Measurements from ENCODE around the gene CD37.

CD37 gene

DNA sequence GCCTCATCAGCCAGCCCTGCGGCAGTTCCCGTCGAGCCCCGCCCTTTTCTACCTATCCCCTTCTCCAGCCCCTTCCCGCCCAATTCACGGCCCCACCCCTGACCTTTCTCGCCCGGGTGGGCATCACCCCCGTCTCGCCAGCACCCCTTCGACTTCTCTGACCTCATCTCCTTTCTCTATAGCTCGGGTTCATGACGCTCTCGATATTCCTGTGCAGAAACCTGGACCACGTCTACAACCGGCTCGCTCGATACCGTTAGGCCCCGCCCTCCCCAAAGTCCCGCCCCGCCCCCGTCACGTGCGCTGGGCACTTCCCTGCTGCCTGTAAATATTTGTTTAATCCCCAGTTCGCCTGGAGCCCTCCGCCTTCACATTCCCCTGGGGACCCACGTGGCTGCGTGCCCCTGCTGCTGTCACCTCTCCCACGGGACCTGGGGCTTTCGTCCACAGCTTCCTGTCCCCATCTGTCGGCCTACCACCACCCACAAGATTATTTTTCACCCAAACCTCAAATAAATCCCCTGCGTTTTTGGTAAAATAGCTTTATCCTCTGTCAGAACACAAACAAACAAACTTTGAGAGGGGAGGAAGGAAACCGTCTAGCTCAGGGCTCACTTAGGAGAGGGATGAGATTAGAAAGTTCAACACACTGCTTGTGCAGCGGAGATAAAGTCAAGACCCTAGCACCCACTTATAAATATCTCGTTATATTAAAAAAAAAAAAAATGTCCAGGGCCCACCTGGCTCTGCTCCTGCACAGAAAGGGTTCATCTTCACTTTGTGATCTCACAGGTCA lies 5.1 kb downstream of the CD37 start:
- peaks cover 44% of the 10 kb centered on the region for H3F3A ChIP-seq (ENCODE audit: insufficient read depth)
- H3K27me3 ChIP-seq (ENCODE audit: low read length), result no peaks in the 10 kb centered on the region
- peak overlapping the region; percentile 41; the same call in 1 of the 2 replicates for H3K9ac ChIP-seq (ENCODE audit: low read length)
- H3K4me3 ChIP-seq (ENCODE audit: insufficient read depth, low read length, poor library complexity, severe bottlenecking), result peak overlapping the region; percentile 17
- TF ChIP-seq, protein P1, sequence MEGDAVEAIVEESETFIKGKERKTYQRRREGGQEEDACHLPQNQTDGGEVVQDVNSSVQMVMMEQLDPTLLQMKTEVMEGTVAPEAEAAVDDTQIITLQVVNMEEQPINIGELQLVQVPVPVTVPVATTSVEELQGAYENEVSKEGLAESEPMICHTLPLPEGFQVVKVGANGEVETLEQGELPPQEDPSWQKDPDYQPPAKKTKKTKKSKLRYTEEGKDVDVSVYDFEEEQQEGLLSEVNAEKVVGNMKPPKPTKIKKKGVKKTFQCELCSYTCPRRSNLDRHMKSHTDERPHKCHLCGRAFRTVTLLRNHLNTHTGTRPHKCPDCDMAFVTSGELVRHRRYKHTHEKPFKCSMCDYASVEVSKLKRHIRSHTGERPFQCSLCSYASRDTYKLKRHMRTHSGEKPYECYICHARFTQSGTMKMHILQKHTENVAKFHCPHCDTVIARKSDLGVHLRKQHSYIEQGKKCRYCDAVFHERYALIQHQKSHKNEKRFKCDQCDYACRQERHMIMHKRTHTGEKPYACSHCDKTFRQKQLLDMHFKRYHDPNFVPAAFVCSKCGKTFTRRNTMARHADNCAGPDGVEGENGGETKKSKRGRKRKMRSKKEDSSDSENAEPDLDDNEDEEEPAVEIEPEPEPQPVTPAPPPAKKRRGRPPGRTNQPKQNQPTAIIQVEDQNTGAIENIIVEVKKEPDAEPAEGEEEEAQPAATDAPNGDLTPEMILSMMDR (IDR thresholded peaks at IDR 0.05; ENCODE audit: insufficient read depth, low read length, poor library complexity, severe bottlenecking), result no peak
- no peak for TF ChIP-seq EZH2phosphoT487 (conservative IDR thresholded peaks at IDR 0.05; ENCODE audit: low read length)
- H3K9me3 ChIP-seq (ENCODE audit: insufficient read depth, low read length), result no peaks in the 10 kb centered on the region
- no peaks in the 10 kb centered on the region for H4K20me1 ChIP-seq (ENCODE audit: low read depth, low read length)
- no peaks in the 10 kb centered on the region for H3K9me2 ChIP-seq (replicated peaks; ENCODE audit: insufficient read depth, low read length)
- H2AFZ ChIP-seq (ENCODE audit: low read depth, low read length, severe bottlenecking), result no peak overlapping the region
- H3K27ac ChIP-seq (ENCODE audit: low read depth, low read length), result peak overlapping the region; percentile 89
- peaks cover 15% of the 10 kb centered on the region for H3K36me3 ChIP-seq (ENCODE audit: low read length)
- H3K4me2 ChIP-seq (ENCODE audit: low read depth, low read length, poor library complexity, severe bottlenecking), result peak overlapping the region; percentile 88
- H3K79me2 ChIP-seq (ENCODE audit: insufficient read depth, low read length), result peaks cover 26% of the 10 kb centered on the region

DNA sequence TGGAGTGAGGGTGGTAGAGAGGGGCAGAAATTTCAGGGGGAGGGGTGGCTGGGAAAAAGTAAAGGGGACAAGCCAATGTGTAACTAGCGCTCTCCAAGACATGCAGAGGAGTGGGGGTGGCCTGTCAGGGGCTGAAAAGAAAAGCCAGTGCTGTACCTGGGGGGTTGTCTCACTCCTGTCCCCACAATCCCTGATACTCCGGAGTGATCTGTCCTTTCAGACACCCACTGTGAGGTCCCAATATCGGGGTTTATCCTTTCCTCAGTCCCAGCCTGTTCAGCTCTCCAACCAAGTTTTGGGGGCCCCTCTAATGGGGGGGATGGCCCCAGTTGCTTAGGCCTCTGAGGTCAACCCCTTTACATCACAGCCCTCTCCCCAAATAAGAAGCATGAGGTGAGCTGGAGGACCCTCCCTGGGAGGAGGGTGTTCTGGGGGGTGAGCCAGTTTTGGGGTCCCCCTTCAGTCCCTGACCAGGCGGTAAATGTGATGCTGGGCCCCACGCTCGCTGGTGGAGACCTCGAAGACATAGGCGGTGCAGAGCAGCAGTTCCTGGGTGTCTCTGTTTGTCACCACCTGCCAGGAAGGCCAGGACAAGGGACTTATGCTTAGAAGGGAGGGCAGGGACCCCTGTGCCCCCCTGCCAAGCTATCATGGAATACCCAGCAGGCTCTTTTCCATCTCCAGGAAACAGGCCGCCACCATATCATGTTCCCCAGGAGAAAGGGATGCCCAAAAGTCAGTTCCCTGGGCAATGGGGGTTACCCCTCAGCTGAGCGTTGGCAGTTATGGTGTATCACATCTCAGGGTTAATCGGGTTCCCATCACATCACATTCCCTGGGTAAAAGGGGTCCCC lies 5.9 kb downstream of the CD37 start:
- H3K9ac ChIP-seq (ENCODE audit: low read length), result no peak overlapping the region
- peak overlapping the region; percentile 88 for H3K4me2 ChIP-seq (ENCODE audit: low read depth, low read length, poor library complexity, severe bottlenecking)

DNA sequence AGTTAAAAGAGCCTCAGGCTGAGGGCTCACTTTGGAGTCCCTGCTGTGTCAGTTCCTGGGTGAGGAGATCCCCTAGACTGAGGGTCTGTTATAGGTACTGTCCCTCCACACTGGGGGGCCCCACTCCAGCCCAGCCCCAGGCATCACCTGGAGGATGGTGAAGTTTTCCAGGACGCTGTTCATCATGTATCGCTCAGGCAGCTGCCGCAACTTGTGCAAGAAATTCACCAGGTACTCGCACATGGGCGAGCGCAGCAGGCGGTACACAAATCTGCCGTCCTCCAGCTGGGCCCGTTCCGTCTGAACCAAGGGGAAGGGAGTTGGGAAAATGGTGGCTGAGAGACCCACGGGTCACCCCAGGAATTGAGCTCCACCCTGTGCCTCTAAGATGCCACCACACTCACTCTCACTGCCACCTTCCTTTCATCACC lies 7.1 kb downstream of the CD37 start:
- H3K4me2 ChIP-seq (ENCODE audit: low read depth, low read length, poor library complexity, severe bottlenecking), result no peak overlapping the region
- peaks cover 6% of the 10 kb centered on the region; the same call in 1 of the 2 replicates for H3K79me2 ChIP-seq (ENCODE audit: insufficient read depth, low read length)
- no peaks in the 10 kb centered on the region for H3K9me3 ChIP-seq (ENCODE audit: insufficient read depth, low read length)
- no peaks in the 10 kb centered on the region for H3K9me2 ChIP-seq (replicated peaks; ENCODE audit: insufficient read depth, low read length)
- no peaks in the 10 kb centered on the region for H3K27me3 ChIP-seq (ENCODE audit: low read length)
- no peak overlapping the region for H2AFZ ChIP-seq (ENCODE audit: low read depth, low read length, severe bottlenecking)
- H4K20me1 ChIP-seq (ENCODE audit: low read depth, low read length), result no peaks in the 10 kb centered on the region
- no peak overlapping the region for H3K4me3 ChIP-seq (ENCODE audit: insufficient read depth, low read length, poor library complexity, severe bottlenecking)
- peaks cover 31% of the 10 kb centered on the region for H3F3A ChIP-seq (ENCODE audit: insufficient read depth)
- no peak overlapping the region for H3K9ac ChIP-seq (ENCODE audit: low read length)
- H3K27ac ChIP-seq (ENCODE audit: low read depth, low read length), result no peak overlapping the region
- TF ChIP-seq EZH2phosphoT487 (conservative IDR thresholded peaks at IDR 0.05; ENCODE audit: low read length), result no peak
- TF ChIP-seq, protein P1 (IDR thresholded peaks at IDR 0.05; ENCODE audit: insufficient read depth, low read length, poor library complexity, severe bottlenecking), result no peak
- H3K36me3 ChIP-seq (ENCODE audit: low read length), result peaks cover 7% of the 10 kb centered on the region

More for the DNA sequence above, 5.9 kb downstream of the CD37 start:
- H2AFZ ChIP-seq (ENCODE audit: low read depth, low read length, severe bottlenecking), result no peak overlapping the region
- peaks cover 41% of the 10 kb centered on the region for H3F3A ChIP-seq (ENCODE audit: insufficient read depth)
- H4K20me1 ChIP-seq (ENCODE audit: low read depth, low read length), result no peaks in the 10 kb centered on the region
- TF ChIP-seq, protein P1 (IDR thresholded peaks at IDR 0.05; ENCODE audit: insufficient read depth, low read length, poor library complexity, severe bottlenecking), result no peak
- no peak for TF ChIP-seq EZH2phosphoT487 (conservative IDR thresholded peaks at IDR 0.05; ENCODE audit: low read length)
- no peak overlapping the region for H3K4me3 ChIP-seq (ENCODE audit: insufficient read depth, low read length, poor library complexity, severe bottlenecking)
- no peaks in the 10 kb centered on the region for H3K9me2 ChIP-seq (replicated peaks; ENCODE audit: insufficient read depth, low read length)
- peaks cover 15% of the 10 kb centered on the region for H3K36me3 ChIP-seq (ENCODE audit: low read length)
- no peaks in the 10 kb centered on the region for H3K27me3 ChIP-seq (ENCODE audit: low read length)
- H3K27ac ChIP-seq (ENCODE audit: low read depth, low read length), result peak overlapping the region; percentile 89
- peaks cover 18% of the 10 kb centered on the region for H3K79me2 ChIP-seq (ENCODE audit: insufficient read depth, low read length)
- H3K9me3 ChIP-seq (ENCODE audit: insufficient read depth, low read length), result no peaks in the 10 kb centered on the region
